Measurements from ENCODE around the gene SLC9A3.

Gene SLC9A3

DNA sequence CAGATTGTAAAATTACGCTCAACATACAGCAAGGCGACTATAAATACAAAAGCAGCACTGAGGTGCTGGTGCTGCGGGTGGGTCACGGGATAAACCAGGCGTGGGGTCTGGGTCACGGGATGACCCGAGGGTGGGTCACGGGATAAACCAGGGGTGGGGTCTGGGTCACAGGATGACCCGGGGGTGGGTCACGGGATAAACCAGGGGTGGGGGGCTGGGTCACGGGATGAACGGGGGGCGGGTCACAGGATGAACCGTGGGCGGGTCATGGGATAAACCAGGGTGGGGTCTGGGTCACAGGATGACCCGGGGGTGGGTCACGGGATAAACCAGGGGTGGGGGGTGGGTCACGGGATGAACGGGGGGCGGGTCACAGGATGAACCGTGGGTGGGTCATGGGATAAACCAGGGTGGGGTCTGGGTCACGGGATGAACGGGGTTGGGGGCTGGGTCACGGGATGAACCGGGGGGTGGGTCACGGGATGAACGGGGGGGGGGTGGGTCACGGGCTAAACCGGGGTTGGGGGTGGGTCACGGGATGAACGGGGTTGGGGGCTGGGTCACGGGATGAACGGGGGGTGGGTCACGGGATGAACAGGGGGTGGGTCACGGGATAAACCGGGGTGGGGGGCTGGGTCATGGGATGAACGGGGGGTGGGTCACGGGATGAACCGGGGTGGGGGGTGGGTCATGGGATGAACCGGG, 30.2 kb upstream of the SLC9A3 start:
- no peak for DNase-seq

- no peak for DNase-seq
Measured at GRCh38 chr5:553874-554273, 29.6 kb upstream of the SLC9A3 start.

DNA sequence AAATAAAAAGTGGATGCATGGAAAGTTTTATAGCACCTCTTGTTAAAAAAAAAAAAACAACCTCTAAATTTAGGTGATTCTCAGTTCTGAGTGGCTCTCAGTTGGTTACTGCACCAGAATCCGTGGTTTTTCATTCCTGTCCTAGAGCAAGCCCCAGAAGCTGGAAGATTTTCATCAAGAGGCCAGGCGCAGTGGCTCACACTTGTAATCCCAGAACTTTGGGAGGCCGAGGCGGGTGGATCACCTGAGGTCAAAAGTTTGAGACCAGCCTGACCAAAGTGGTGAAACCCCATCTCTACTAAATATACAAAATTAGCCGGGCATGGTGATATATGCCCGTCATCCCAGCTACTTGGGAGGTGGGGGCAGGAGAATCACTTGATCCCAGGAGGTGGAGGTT, 27.2 kb upstream of the SLC9A3 start:
- no peak for DNase-seq

- no peak for DNase-seq
Measured at GRCh38 chr5:549229-549628, 25.0 kb upstream of the SLC9A3 start.

DNA sequence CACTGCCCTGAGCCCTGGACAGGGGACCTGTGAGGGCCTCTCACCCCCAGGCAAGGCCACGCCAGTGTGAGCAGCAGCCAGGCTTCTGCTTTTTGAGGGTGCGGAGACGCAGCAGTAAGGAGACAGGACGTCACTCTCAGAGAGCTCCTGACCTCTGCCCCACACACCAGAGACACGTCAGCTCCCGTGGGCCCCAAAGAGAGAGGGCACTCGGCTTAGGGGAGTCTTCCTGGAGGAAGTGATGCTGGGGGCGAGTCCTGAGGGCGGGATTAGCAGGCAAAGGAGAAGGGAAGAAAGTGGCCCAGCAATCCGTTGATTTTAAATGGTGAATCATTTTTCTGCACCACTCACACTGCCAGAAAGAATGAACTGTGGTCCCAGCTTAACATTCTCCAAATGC, 24.0 kb upstream of the SLC9A3 start:
- DNase-seq: no peak

DNA sequence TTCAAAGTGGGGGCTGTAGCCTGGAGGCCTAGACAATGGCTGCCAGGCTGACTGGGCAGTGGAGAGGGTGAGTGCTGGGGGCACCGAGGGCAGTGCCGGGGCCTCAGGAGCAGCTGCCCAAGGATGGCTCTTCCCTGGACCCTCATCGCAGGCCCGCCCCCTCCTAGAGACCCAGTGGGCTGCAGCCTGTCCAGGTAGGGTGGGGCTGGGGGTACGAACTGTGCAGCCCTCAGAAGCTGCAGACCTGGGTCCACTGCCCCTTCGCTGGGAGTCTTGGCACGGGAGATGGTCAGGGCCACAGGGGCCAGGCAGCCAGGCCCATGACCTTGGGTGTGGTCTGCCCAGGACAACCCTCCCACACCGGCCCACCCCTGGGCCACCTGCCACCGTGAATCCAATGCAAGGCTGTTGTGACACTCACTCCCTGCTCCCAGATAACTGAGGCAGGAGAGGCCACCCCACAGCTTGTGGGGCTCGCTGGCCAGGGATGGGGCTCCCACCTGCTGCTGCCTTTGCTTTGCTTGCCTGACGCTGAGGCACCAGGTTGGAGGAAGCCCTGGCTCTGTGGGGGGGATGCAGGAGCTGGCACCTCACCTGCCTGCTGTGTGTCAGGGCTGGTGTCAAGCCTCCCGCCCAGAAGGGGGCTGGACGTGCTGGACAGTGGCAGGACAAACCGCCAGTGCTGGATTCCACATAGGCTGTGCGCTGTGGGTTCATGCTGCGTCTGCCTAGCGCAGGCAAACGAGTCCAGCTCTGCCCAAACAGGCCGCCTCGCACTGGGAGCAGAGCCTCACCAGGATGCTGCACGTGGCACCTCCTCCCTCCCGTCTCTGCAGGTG, 23.1 kb upstream of the SLC9A3 start:
- no peak for DNase-seq

GRCh38 chr5:546376-546908, 22.2 kb upstream of the SLC9A3 start:
- DNase-seq: no peak

DNA sequence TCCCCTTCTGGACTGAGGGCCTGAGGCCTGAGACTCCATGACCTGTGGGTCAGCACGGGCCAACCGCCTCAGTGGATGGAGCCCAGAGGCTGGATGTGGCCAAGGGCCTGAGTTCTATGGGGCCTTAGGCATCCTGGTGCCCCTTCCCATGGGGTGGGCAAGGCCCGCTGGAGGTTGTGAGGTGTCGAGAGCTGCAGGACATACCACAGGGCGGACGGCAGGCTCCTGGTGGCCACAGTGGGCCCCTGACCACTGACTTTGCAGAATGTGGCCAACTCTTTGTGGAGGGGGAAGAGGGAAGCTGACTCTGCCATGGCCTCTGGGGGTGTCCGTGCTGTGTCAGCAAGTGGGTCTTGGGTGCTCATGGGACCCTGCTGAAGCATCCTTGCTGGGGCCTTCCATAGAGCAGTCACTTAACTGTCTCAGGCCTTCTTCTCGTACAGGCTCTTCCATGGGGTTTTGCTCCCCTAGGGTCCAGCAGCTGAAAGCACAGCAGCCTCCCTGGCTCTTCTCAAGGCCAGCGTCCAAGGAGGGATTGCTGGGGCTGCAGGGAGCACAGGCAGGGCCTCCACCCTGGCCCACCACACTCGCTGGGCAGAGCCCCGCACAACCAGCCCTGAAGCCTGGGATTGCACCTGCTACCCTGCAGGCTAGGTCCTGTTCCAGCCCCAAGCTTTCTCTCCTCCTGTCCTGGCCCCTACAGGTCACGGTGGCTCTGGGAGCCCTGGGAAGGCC, 21.6 kb upstream of the SLC9A3 start:
- DNase-seq: no peak

GRCh38 chr5:544675-545355, 20.6 kb upstream of the SLC9A3 start:
- DNase-seq: no peak

DNA sequence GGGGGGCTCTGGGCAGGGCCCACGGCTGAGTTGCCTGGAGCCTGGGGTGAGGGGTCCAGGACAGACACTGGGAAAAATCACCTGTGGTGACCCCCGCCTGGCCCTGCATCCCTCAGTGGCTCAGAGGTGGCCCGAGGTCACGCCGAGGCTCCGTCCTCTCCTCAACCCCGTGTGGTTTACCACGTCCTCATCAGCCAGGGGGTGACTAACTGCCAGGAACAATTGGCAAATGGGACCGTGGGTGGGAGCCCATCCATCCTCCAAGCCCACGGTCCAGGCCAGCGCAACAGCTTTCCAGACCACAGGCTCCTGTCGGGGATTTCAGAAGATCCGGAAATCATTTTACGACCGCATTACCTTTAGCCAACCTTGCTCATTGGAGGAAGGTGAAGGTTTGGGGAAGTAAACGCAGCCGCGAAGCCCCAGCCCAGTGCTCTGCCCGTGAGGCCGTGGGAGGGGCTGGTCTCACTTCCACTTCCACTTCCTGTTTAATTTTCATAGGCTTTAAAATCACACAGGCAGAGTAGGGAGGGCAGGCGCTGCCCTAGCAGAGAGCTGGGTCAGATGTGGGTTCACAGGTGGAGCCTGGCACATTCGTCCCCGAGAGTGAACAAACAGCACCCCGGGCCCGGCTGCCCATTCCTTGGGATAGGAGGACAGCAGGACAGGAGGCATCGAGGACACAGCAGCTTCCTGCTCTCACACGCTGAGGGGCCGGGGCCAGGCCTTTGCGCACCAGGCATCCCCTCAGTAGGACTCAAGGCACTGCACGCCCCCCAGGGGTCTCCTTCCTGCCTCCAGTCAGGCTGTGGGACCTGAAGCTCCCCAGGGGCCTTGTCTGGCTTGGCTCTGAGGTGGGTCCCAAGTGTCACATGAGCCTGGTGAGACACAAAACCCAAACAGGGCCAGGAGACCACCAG, 19.8 kb upstream of the SLC9A3 start:
- no peak for DNase-seq

- no peak for DNase-seq
Measured at GRCh38 chr5:543351-543750, 19.1 kb upstream of the SLC9A3 start.

DNA sequence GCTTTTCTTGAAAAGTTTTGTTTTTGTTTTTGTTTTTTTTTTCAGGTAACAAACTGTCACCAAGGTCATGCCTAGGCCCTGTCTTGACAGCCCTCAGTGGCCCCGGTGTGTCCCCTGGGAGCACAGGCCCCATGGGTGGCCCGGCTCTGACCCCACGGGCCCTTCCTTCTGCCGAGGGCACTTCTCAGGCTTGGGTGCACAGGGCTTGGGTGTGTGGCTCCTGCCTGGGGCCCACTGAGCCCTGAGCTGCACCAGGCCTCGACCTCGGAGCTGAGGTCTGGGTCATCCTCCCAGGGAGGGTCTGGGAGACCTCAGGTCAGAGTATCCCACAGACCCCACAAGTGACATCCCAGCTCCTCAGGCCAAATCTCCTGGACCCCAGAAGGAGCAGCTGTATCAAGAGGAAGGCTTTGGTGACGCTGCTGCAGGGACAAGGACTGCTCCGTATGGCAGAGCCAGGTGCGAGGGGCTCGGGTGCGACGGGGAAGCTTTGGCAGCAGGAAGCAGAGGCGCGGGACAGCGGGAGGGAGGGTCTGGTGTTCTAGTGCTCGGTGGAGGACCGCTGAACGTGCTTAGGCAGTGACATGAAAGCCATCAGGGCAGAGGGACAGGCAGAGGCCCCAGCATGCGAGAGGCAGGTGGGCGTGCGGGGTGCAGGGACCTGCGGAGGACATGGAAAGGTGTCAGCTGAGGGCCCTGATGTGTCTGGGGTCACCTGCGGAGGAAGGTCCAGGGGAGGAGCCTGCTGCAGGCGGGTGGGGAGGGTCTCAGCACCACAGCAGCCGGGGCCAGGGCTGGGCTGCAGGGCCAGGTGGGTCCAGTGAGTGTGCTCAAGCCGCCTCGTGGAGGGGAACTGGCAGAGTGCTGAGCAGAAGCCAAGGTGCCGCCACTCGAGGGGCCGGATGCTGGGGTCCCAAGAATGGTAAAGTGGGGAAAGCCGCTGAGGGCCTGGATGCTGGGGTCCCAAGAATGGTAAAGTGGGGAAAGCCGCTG, 18.4 kb upstream of the SLC9A3 start:
- DNase-seq: no peak

- no peak for DNase-seq
Measured at GRCh38 chr5:541539-542318, 17.5 kb upstream of the SLC9A3 start.

DNA sequence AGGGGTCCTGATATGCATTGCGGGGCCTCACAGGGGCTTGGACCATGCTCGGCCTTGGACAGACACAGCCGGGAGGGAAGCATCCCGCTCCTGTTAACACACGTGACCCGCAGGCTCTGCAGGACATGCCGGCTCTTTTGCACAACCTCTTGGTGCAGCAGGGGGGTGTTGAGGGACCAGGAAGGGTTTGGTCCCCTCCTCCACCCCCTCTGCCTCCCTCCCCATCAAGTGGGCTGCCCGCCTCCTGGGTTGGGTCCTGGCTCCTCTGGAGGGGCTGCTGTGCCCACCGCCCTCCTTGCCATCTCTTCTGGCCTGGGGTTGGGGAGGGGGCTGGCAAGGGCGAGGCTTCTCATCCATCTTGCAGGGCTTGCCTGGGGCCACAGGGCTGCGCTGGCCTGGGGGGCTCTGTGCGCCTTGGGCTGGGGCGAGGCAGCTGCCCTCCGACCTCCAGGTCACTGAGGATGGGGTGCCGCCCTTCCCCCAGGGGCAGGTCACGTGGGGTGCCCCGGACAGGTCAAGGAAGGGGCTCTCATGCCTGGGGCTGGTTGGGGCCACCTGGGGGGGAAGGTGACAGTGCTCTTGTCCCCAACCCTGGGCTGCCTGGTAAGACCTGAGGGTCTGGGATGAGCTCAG, 16.8 kb upstream of the SLC9A3 start:
- peak; percentile 44 for DNase-seq

DNA sequence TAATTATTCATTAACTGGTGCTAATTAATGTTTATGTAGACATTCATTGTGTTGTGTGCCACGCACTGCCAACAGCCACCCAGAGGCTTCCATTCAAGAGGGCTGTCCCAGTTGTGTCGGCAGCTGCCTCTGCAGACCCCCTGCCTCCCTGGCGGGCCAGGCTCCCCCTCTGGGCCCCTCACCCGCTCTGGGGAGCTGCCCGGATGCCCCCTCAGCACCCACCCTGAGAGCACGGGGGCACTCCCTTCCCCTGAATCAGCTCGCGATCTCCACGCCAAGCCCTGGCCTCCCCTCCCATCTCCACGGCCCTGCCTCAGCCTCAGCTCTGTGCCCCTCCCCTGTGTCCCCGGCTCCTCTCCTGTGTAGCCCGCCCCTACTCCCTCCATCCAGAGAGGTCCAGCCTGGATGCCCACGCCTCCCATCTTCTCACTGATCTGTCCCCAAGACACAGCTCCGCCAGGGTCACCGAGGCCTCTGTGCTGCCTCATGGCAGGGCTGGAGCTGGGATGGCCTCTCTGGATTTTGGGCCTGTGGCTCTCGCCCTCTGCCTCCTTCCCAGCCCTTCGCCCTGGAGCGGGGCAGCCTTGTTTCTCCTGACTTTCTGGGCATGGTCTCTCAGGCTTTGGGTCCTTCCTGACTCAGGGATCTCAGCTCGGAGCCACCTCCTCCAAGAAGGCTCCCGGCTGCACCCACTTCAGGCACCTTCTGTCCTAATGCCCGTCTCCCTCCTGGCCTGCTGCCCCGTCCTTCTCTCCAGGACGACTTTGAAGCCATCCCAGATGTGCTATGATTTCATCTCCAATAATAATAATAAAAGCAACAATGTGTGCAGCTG, 16.0 kb upstream of the SLC9A3 start:
- DNase-seq: no peak

GRCh38 chr5:539469-540070, 15.3 kb upstream of the SLC9A3 start:
- no peak for DNase-seq

DNA sequence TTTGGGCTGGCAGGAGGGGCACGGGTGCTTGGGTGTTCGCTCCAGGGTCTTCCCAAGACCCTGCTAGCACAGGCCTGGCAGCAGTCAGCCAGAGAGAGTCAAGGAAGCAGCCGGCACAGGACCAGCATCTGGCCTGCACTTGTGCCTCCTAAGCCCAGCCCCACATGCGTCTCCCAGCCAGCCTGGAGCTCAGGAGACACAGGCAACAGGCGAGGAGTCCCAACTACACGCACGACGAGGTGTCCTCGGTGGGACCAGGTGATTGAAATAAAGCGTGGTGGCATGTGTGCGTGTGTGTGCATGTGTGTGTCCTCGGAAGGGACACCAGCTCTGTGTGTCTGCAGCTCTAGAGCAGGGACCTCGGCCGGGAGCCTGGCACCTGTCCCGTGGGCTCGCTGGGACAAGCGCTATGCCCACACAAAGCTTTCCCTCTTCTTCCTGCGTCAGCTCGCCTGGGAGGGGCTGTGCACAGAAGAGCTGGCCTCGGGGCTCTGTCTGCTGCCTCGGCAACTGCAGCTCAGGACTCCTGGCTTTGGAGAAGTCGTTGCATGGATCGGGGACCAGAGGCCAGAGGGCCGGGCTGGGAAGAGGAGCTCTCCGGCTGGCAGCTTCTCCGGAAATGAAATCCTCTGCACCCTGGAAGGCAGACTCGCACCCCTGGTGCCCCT, 14.7 kb upstream of the SLC9A3 start:
- DNase-seq: peak; percentile 53

All from DMS53 (cell line).